LNCaP clone FGC (cell line): ENCODE measurements around the gene YY1.

ENCODE experiments used
- DNase-seq: peaks from one replicate; pipeline ENCODE4 v3.0.0-alpha.2; 2011; ENCODE audit warnings: low read depth
- H3K4me3 ChIP-seq: 2 replicates; pipeline ENCODE4 v1.5.1; 2011; ENCODE audit warnings: mild to moderate bottlenecking, low read depth, low read length, control low read depth
- TF ChIP-seq, protein P1 (sequence below): IDR thresholded peaks from 2 replicates; pipeline ENCODE4 v1.5.1; 2012; ENCODE audit warnings: mild to moderate bottlenecking; ENCODE audit not compliant: control insufficient read depth, insufficient read depth; ENCODE audit errors: extremely low read depth

Gene YY1

DNA sequence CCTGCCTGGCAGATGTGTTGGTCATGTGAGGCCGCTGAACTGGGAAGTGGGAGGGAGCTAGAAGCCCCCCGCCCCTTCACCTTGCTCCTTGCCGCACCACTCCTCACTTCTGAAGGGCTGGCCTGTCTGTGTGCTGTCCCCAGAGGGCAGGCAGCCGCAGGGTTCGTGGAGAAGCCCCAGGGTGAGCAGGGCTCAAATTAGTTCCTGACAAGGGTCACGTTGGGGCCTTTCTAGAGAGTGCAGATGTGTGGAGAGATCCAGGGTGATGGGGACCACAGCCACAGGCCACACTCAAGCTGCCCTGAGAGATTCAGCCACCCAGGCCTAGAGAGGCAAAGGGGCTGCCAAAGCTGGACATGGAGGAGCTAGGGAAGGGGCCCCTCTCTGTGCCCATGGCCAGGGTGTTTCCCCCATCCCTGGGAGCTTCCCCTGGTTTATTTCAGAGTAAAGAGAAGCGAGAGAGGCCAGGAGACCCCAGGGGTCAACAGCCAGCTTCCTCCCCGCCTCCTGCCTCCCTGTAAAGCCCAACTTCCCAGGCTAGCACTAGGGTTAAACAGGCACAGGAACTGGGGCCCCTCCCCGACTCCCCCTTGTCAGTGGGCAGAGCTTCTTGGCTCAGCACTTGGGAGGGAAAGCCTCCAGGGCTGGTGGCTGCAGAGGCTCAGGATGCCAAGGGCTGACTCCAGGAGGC lies 51.1 kb downstream of the YY1 start:
- TF ChIP-seq, protein P1, sequence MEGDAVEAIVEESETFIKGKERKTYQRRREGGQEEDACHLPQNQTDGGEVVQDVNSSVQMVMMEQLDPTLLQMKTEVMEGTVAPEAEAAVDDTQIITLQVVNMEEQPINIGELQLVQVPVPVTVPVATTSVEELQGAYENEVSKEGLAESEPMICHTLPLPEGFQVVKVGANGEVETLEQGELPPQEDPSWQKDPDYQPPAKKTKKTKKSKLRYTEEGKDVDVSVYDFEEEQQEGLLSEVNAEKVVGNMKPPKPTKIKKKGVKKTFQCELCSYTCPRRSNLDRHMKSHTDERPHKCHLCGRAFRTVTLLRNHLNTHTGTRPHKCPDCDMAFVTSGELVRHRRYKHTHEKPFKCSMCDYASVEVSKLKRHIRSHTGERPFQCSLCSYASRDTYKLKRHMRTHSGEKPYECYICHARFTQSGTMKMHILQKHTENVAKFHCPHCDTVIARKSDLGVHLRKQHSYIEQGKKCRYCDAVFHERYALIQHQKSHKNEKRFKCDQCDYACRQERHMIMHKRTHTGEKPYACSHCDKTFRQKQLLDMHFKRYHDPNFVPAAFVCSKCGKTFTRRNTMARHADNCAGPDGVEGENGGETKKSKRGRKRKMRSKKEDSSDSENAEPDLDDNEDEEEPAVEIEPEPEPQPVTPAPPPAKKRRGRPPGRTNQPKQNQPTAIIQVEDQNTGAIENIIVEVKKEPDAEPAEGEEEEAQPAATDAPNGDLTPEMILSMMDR = no peak
- H3K4me3 ChIP-seq = no peak overlapping the region
- no peak for DNase-seq

DNA sequence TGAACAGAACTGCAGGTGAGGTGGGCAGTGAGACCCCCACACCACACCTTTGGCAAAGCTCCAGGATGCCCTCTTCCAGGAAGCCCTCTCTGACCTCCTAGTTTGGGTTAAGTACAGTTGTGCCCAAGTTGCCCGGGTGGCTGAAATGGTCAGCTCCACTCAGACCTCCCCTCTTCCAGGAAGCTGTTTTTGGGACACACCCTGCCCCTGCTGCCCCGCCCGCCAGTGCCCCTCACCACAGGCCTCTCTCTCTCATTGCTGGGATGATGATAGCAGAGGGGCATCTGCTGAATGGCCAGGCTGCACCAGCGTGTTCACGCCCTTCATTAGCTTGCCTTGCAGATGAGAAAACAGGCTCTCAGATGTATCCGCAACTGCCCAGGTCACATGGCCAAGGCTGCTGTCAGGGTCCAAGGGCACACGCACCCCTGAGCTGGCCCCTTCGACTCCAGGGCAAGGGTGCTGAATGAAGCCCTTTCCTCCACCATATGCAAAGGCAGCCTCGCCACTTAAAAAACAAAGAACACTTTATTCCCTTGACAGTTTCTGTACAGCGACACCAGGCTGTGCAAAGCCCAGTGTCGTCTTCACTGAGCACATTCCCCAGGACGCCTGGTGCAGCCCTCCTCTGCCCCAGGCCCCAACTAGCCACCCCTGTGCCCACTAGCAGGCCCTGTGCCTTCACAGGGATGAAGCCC lies 51.8 kb downstream of the YY1 start:
- DNase-seq = no peak
- TF ChIP-seq, protein P1 = no peak
- no peak overlapping the region for H3K4me3 ChIP-seq

DNA sequence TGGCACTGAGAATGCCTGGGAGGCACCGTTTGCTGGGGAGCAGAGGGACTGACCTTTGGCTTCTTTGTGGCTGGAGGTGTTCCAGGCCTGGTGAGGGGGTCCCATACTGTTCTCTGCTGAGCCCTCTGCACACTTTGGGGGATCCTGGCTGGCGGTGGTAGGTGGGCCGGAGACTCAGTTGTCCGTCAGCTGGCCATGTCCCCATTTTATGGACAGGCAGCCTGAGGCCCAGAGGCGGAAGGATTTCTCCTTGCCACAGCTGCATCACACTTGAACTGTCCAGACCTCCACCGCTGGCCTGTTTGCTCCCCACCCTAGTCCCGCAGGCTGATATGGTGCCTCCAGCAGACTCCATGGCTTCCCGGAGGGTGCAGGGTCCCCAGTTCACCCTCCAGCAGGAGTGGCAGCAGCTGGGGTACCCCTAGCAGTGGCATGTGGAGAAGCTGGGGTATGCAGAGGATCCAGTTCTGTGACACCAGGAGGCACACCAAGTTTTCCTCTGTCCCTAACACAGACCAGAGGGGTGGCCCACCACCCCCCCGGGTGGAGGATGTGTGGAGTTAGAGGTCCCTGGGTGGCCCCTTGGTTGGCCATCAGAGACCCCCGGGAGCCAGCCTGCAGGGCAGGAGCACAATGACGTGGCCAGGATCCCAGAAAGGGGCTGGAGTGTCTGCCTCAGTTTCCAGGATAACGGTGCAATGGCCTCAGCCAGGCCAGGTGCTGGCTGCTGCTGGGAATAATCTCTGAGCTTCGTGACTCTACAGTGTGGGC lies 52.5 kb downstream of the YY1 start:
- no peak overlapping the region for H3K4me3 ChIP-seq
- no peak for DNase-seq
- TF ChIP-seq, protein P1 = no peak

DNA sequence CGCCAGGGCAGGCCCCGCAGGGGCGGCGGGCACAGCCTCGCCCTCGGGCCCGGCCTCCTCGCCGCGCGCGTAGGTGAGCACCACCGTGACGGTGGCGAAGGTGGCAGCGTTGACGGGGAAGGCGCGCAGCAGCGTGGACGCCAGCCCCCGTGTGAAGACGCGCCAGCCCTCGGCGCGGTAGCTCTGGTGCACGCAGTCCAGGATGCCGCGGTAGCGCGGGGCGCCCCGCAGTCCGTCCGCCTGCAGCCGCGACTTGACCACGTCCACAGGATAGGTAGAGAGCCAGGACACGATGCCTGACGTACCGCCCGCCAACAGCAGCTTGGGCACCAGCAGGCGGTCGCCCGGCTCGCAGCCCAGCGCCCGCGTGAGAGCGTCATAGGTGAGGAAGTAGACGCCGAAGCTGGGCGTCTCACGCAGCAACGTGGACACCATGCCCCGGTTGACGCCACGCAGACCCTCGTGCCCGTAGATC lies 53.4 kb downstream of the YY1 start:
- H3K4me3 ChIP-seq = no peak overlapping the region
- no peak for DNase-seq
- TF ChIP-seq, protein P1 = no peak

DNA sequence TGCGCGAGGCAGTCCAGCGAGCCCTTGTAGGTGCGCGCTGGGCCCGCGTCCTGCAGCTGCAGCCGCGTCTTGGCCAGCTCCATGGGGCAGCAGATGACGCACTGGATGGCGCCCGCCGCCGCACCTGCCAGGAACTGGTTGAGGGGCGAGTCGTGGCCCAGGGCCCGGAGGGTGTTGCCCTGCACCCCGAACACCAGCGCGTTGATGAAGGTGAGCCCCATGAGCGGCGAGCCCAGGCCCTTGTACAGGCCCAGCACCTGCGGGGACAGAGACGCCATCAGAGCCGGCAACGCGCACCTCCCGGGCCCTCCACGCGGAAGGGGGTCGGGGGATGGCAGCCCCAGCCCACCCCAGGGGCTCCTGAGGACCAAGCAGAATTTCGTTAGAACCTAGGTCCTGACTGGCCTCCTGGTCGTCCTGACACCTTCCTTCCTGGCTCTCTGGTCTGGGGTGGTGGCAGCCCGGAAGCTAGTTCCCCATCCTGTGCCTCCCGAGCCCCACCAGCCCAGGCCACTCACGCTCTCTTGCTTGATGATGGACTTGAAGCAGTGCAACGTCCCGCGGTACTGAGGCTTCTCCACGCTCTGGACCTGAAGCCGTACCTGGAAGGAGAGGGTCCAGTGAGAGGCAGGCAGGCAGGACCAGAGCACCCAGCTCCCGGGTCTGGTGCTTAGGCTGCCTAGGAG lies 54.0 kb downstream of the YY1 start:
- H3K4me3 ChIP-seq = no peak overlapping the region
- TF ChIP-seq, protein P1 = no peak
- DNase-seq = no peak

DNA sequence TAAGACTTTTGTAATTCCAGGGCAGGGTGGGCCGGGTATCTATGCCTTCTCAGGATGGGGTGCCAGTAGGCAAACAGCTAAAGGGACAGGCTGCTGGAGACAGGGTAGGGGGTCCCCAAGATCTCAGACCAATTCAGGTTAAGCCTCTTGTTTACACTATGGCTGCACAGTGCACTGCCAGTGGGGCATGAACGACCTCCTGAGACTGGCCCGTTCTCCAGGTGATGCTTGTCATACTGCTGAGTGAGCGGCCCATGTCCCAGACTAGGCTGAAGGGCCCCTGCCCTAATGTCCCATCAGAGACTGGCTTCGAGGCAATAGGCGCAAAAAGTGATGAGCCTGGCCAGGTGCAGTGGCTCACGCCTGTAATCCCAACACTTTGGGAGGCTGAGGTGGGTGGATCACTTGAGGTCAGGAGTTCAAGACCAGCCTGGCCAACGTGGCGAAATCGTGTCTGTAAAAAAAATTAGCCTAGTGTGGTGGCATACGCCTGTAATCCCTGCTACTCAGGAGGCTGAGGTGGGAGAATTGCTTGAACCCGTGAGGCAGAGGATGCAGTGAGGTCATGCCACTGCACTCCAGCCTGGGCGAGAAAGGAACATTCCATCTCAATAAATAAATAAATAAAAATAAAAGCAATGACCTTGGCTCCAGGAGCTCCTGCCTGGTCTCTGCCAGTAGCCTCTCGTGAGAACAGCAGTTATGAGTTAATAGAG lies 54.7 kb downstream of the YY1 start:
- DNase-seq = no peak
- H3K4me3 ChIP-seq = no peak overlapping the region
- TF ChIP-seq, protein P1 = no peak
